SK-N-SH (cell line): ENCODE data around the gene TOMM40. TPM values are rescaled to one million over a fixed set of nuclear protein-coding genes. Genes with fewer than 3 reads are reported as not detected.

Experiments used
- CTCF ChIA-PET: fragments of 300-600, 350-600 bp; formaldehyde crosslinking; extraction: SDS; loops from one replicate; lab custom pipeline; 2021; lab: Yijun Ruan, JAX
- POLR2A ChIA-PET: fragments of 350-600 bp; sonication (Branson Sonifier 250); formaldehyde crosslinking; extraction: SDS; loops from one replicate; lab custom pipeline; 2020; ENCODE audit warnings: antibody characterized with exemption, inconsistent platforms; lab: Yijun Ruan, JAX
- DNase-seq: peaks from one replicate; pipeline ENCODE4 v3.0.0; 2012
- H2AFZ ChIP-seq: fragments of 200-600 bp; sonication (generic); 2 replicates; pipeline ENCODE4 v1.8.1; 2016; ENCODE audit warnings: antibody characterized with exemption, mild to moderate bottlenecking, low read depth
- H3F3A ChIP-seq: fragments of 200-600 bp; sonication (generic); replicated peaks from 2 replicates; pipeline ENCODE3; 2016; ENCODE audit warnings: antibody characterized with exemption, mild to moderate bottlenecking; ENCODE audit not compliant: insufficient read depth
- H3K27ac ChIP-seq, 2 experiments: fragments of 200-500 bp in 1 of 2; fragments of 200-600 bp in 1 of 2; sonication (Bioruptor generic) in 1 of 2; sonication (generic), shearing (Covaris generic) in 1 of 2; 2 replicates each; pipeline versions ENCODE4 v1.5.1 to v1.6.1; 2014 to 2016; ENCODE audit warnings: low read depth in 2 of 2, inconsistent platforms in 1 of 2, low read length in 1 of 2, mild to moderate bottlenecking in 1 of 2, mixed read lengths in 1 of 2
- H3K27me3 ChIP-seq: fragments of 200-600 bp; sonication (generic), shearing (Covaris generic); 2 replicates; pipeline ENCODE4 v1.6.1; 2016; ENCODE audit warnings: mixed run types; ENCODE audit not compliant: insufficient read depth
- H3K36me3 ChIP-seq, 2 experiments: fragments of 200-500 bp in 1 of 2; fragments of 200-600 bp in 1 of 2; sonication (Bioruptor generic) in 1 of 2; sonication (generic) in 1 of 2; replicated peaks in 1 of 2; 2 replicates each; pipeline versions ENCODE3 to v1.5.1; 2014 to 2016; ENCODE audit warnings: low read length in 1 of 2, mild to moderate bottlenecking in 1 of 2; ENCODE audit not compliant: insufficient read depth in 2 of 2, control insufficient read depth in 1 of 2
- H3K4me1 ChIP-seq, 2 experiments: fragments of 200-500 bp in 1 of 2; fragments of 200-600 bp in 1 of 2; sonication (Bioruptor generic) in 1 of 2; sonication (generic), shearing (Covaris generic) in 1 of 2; 2 replicates each; pipeline versions ENCODE4 v1.5.1 to v1.6.1; 2014 to 2016; ENCODE audit warnings: low read depth in 1 of 2, low read length in 1 of 2, mixed run types in 1 of 2; ENCODE audit not compliant: insufficient read depth in 2 of 2, control insufficient read depth in 1 of 2
- H3K4me2 ChIP-seq: fragments of 200-600 bp; sonication (generic), shearing (Covaris generic); 2 replicates; pipeline ENCODE4 v1.6.1; 2017; ENCODE audit warnings: mixed run types
- H3K4me3 ChIP-seq, 2 experiments: fragments of 200-500 bp in 1 of 2; fragments of 200-600 bp in 1 of 2; sonication (Bioruptor generic) in 1 of 2; sonication (generic), shearing (Covaris generic) in 1 of 2; 2 replicates each; pipeline versions ENCODE4 v1.5.1 to v1.8.1; 2014 to 2016; ENCODE audit warnings: low read depth in 2 of 2, inconsistent platforms in 1 of 2, low read length in 1 of 2, mild to moderate bottlenecking in 1 of 2, mixed read lengths in 1 of 2, moderate library complexity in 1 of 2
- H3K79me2 ChIP-seq: fragments of 200-600 bp; sonication (generic); 2 replicates; pipeline ENCODE4 v1.8.1; 2017; ENCODE audit warnings: mild to moderate bottlenecking; ENCODE audit not compliant: insufficient read depth
- H3K9ac ChIP-seq: fragments of 200-600 bp; sonication (generic); 2 replicates; pipeline ENCODE4 v1.6.1; 2017; ENCODE audit warnings: mixed run types
- H3K9me2 ChIP-seq: fragments of 200-600 bp; sonication (generic); 2 replicates; pipeline ENCODE4 v1.6.1; 2017; ENCODE audit warnings: mixed run types
- H3K9me3 ChIP-seq: fragments of 200-600 bp; sonication (generic); 2 replicates; pipeline ENCODE4 v1.6.1; 2017; ENCODE audit warnings: mixed run types, mild to moderate bottlenecking, moderate library complexity
- H4K20me1 ChIP-seq: fragments of 200-600 bp; sonication (generic); 2 replicates; pipeline ENCODE4 v1.6.1; 2017; ENCODE audit warnings: mild to moderate bottlenecking, mixed run types; ENCODE audit not compliant: insufficient read depth
- CHD2 ChIP-seq: fragments of 150-350 bp; IDR thresholded peaks from 2 replicates; pipeline ENCODE4 v1.6.1; 2018; ENCODE audit warnings: low read length; ENCODE audit not compliant: partially characterized antibody
- CTCF ChIP-seq: fragments of 200-600 bp; sonication (generic); IDR thresholded peaks from 2 replicates; pipeline ENCODE4 v1.6.1; 2017; ENCODE audit warnings: antibody characterized with exemption, mild to moderate bottlenecking, moderate library complexity
- ELF1 ChIP-seq: IDR thresholded peaks from 2 replicates; pipeline ENCODE4 v1.4.0; 2012
- EZH2phosphoT487 ChIP-seq: fragments of 200-600 bp; sonication (generic); IDR thresholded peaks from 2 replicates; pipeline ENCODE4 v1.6.1; 2017; ENCODE audit warnings: low read depth, mixed run types, mild to moderate bottlenecking, antibody characterized with exemption, moderate library complexity, borderline replicate concordance
- FOXM1 ChIP-seq: IDR thresholded peaks from 2 replicates; pipeline ENCODE4 v1.4.0; 2012; ENCODE audit warnings: low read depth, mild to moderate bottlenecking
- GABPA ChIP-seq: IDR thresholded peaks from 2 replicates; pipeline ENCODE4 v1.4.0; 2012; ENCODE audit warnings: low read depth, mild to moderate bottlenecking
- IRF3 ChIP-seq: fragments of 150-350 bp; IDR thresholded peaks from 2 replicates; pipeline ENCODE4 v1.6.1; 2016; ENCODE audit warnings: mild to moderate bottlenecking, low read depth, low read length
- MAX ChIP-seq: IDR thresholded peaks from 2 replicates; pipeline ENCODE4 v1.4.0; 2012; ENCODE audit warnings: low read depth
- MXI1 ChIP-seq: IDR thresholded peaks from 2 replicates; pipeline ENCODE4 v1.6.1; 2012; ENCODE audit warnings: mild to moderate bottlenecking, low read depth, low read length, improper control_type of control experiment
- NFIC ChIP-seq: IDR thresholded peaks from 2 replicates; pipeline ENCODE4 v1.4.0; 2012; ENCODE audit warnings: borderline replicate concordance
- NRF1 ChIP-seq: IDR thresholded peaks from 2 replicates; pipeline ENCODE4 v1.6.1; 2012; ENCODE audit warnings: low read depth, mild to moderate bottlenecking, low read length
- POLR2AphosphoS5 ChIP-seq: IDR thresholded peaks from 2 replicates; pipeline ENCODE4 v1.6.1; 2012; ENCODE audit warnings: low read depth, low read length
- RAD21 ChIP-seq: IDR thresholded peaks from 2 replicates; pipeline ENCODE4 v1.6.1; 2012; ENCODE audit warnings: mild to moderate bottlenecking, low read length
- RCOR1 ChIP-seq: fragments of 150-350 bp; IDR thresholded peaks from 2 replicates; pipeline ENCODE4 v1.6.1; 2017; ENCODE audit warnings: antibody characterized with exemption, low read length
- RFX5 ChIP-seq: IDR thresholded peaks from 2 replicates; pipeline ENCODE4 v1.6.1; 2012; ENCODE audit warnings: mild to moderate bottlenecking, improper control_type of control experiment, low read length
- SMC3 ChIP-seq: IDR thresholded peaks from 2 replicates; pipeline ENCODE4 v1.6.1; 2012; ENCODE audit warnings: low read depth, low read length, improper control_type of control experiment
- USF1 ChIP-seq: IDR thresholded peaks from 2 replicates; pipeline ENCODE4 v1.4.0; 2012; ENCODE audit warnings: low read depth, borderline replicate concordance
- USF2 ChIP-seq: fragments of 150-350 bp; IDR thresholded peaks from 2 replicates; pipeline ENCODE4 v1.6.1; 2017; ENCODE audit warnings: antibody characterized with exemption, low read length, low read depth, borderline replicate concordance
- YY1 ChIP-seq: IDR thresholded peaks from 2 replicates; pipeline ENCODE4 v1.4.0; 2012; ENCODE audit warnings: low read depth, mild to moderate bottlenecking
- WGBS: methylation state at CpG from one replicate; pipeline ENCODE4 v1.1.6; 2017; ENCODE audit warnings: low lambda C conversion rate; 5-methylcytosine and 5-hydroxymethylcytosine counted together
- polyA plus RNA-seq, 3 experiments: library from polyadenylated mRNA; depleted of rRNA; stranded (reverse); fragments of >200 nt; gene quantifications; 2 replicates each; pipeline ENCODE4 v1.2.3, GENCODE V29; 2012

The TOMM40 gene
- polyA plus RNA-seq, 1 of the 3 experiments (the other 2 are of a cell fraction) = 78.9 TPM

- no peak overlapping the region for H3K9ac ChIP-seq
- no peak for DNase-seq
- H3K36me3 ChIP-seq = peaks cover 3 to 6% of the 10 kb centered on the region in 2 experiments
- H3K4me2 ChIP-seq = no peak overlapping the region
- no peak overlapping the region for H3K27ac ChIP-seq
- H2AFZ ChIP-seq = no peak overlapping the region
- 92% methylated on average over 11 of the region's 13 CpGs for WGBS
- ChIA-PET CTCF (interaction anchor here (10.2 kb wide), 1 partner anchor 43 kb away, joined by 131 read pairs; the partner anchor contains the start of gene APOE), POLR2A (no interaction called here)
- TF ChIP-seq EZH2phosphoT487 (no peak), IRF3 (no peak), USF2 (no peak), RAD21 (no peak), MAX (no peak), RFX5 (no peak), YY1 (no peak), ELF1 (no peak), RCOR1 (no peak), POLR2AphosphoS5 (no peak), FOXM1 (no peak), MXI1 (no peak), NFIC (no peak), SMC3 (no peak), GABPA (no peak), NRF1 (no peak), CHD2 (no peak), CTCF (no peak), USF1 (no peak)
- H3K4me3 ChIP-seq = no peak overlapping the region
- no peaks in the 10 kb centered on the region for H3K79me2 ChIP-seq
- peaks cover 5% of the 10 kb centered on the region for H3F3A ChIP-seq
- no peaks in the 10 kb centered on the region for H3K4me1 ChIP-seq
- H3K9me3 ChIP-seq = no peaks in the 10 kb centered on the region
- H3K9me2 ChIP-seq = no peaks in the 10 kb centered on the region
- H3K27me3 ChIP-seq = no peaks in the 10 kb centered on the region
- no peaks in the 10 kb centered on the region for H4K20me1 ChIP-seq
These were observed 56.1 kb downstream of the TOMM40 start for GRCh38 chr19:44947041-44947581.
